Hematopoietic multipotent progenitor cell treated with erythropoietin and hydrocortisone succinate and interleukin-3 and kit ligand, for 6 days (in vitro differentiated cells): ENCODE data around the gene OR12D3.
"Not testable (repeated sequence)": the region's sequence is repeated elsewhere in the genome, so short reads cannot be mapped to it uniquely, and the experiment has no call there.

Experiments
- DNase-seq: peaks from one replicate; pipeline ENCODE4 v3.0.0-alpha.2; 2015

Gene OR12D3, protein sequence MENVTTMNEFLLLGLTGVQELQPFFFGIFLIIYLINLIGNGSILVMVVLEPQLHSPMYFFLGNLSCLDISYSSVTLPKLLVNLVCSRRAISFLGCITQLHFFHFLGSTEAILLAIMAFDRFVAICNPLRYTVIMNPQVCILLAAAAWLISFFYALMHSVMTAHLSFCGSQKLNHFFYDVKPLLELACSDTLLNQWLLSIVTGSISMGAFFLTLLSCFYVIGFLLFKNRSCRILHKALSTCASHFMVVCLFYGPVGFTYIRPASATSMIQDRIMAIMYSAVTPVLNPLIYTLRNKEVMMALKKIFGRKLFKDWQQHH

DNA sequence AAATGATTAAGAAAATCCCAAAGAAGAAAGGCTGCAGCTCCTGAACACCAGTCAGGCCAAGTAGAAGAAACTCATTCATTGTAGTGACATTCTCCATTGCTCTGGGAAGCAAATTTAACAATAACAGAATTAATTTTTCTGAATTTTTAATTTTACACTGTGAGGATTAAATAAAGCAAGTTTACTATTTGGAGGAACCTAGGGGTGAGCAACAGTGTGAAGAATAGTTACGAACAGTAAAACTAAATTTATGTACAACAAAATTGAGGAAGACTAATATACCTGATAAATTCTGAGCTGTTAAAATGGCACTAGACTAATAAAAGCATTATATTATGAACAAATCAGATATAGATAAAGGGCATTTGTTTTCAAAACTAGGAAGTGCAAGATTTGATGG is at the start of gene OR12D3:
TSS of gene OR12D3 (minus strand) at position 101 of the 400 bp plus-strand sequence. CDS start at position 97, 4 bp downstream.
- no peak for DNase-seq

DNA sequence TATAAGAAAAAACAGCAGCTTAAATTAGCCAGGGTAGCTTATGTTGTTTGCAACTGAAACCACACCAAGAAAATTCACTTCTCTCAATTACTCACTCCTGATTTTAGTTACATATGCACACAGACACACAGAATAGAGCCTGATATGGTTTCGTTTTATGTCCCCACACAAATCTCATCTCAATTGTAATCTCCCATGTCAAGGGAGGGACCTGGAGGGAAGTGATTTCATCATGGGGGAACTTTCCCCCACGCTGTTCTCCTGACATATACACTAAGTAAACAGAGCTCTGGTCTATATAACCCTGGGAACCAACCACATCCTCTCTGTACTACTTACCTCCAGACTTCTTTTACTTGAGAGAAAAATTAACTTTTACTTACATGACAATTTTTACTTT is 49.5 kb upstream of the OR12D3 start:
- DNase-seq, result no peak

DNA sequence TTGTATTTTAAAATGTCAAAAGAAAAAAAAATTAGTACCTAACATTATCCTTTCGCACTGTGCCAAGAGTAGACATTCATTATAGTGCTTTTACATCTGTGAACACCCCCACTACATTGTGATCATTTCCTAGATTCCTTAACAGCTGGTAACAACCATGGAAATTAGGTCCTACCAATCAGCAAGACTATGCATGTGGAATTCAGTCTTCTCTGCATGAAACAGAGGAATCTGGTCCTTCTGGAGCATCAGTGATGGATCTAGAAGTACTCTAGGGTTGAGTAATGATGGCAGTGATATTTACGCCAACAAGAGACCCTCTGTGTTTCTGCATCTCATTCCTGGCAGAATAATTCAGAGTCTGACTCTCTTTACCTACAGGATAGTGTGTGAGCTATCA is 49.1 kb upstream of the OR12D3 start:
- no peak for DNase-seq

DNA sequence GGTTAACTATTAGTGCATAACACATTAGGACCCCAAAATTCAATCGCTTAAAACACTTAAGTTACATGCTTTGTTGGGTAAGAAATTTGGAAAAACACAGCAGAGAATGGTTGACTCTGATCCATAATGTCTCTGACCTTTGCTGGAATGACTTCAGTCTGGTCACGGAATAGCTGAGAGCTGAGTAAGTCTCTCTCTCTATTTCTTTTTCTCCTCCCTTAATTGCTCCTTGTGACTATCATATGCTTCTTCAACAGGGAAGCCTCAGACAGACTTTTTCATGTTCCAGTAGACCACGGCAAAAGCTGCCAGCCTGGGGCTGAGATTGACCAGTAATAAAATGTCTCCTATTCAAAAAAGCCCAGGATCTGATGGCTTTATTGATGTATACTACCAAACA is 44.4 kb upstream of the OR12D3 start:
- no peak for DNase-seq

DNA sequence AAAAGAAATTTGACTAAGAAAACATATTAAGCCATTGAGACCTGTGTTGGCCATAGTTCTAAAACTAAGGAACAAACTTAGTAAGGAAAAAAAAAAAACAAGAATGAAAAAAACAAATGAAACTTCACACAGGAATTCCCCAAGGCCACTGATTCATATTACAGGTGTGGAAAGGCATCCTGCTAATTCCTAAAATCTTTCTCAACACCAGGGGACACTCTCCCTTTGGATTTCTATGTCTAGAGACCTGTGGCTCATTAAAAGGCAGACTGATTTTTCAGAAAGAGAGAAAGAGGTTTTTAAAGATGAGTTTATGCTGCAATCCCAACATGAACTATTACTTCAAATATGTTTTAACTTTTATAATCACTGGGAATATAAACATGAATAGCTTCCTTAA is 39.5 kb upstream of the OR12D3 start, which contains the start of gene OR12D1:
TSS of gene OR12D1 (plus strand) at position 341 of the 400 bp plus-strand sequence.
- no peak for DNase-seq

DNA sequence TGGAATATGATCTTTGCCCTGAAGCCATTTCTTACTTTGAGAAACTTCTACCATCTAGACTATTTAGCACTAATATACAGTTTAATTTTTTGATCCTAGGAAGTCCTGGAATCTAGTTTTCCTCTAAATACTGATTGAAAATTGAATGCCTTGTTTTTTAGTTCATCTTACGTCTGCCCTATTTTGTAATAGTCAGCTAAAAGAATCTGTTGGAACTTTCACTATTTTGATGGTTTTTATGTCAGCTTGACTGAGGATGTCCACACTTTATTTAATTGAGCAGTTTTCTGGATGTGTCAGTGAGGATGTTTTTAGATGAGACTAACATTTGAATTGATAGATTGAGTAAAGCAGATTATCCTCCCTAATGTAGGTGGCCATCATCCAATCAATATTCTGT is 28.7 kb upstream of the OR12D3 start:
- DNase-seq, result no peak

DNA sequence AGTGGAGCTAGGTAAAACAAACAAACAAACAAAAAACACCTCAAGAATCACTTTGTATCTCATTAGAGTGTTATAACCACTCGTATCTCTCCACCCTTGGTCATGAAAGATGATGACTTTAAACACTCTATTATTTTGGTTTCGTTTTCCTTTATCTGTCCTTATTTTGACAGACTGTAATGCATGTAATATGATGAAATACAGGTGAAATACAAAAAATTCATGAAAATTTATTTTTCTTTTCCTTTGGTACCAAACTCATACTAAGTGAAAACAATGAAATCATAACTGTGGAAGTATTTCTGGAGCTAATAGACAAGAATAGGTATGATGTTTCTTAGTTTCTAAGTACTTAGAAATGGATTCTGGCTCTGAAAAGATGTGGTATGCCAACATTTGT is 24.4 kb upstream of the OR12D3 start:
- no peak for DNase-seq

DNA sequence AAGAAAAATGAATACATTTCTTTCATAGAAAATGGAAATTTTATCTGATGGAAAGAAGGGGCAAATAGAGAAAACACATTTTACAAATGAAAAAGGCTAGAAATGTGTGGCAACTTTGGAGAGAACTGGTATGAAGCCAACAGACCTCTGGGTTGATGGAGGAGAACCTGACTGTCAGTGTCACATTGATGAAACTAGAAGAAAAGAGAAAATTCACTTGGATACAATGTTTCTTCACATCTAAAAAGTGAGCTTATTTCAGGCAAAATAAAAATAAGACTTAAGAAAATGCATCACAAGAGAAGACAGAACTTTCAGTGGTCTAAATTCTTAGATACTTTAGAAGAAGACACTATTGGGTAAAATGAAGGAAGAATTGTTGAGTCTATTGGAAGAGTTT is 20.2 kb upstream of the OR12D3 start, which contains the start of gene OR12D2:
TSS of gene OR12D2 (plus strand) at position 301 of the 400 bp plus-strand sequence. CDS start 1,069 bp downstream, outside the sequence.
- DNase-seq, result no peak

DNA sequence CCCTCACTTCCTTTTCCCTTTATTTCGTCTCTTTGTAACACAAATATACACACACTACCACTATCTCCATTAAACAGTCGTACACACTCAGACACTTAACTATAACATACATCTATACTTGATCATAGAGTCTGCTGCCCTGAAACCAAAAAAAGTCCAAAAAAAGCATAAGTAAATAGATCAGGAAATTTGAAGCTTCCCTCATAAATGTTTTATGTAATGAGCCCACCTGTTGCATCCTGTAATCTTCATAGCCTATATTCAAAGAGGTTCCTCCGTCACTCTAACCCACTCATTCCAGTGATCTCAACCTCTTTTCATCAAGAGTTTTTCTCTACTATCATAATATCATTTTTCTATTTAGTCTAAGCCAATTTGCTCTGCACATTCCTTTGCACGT is 13.4 kb upstream of the OR12D3 start:
- DNase-seq, result no peak

DNA sequence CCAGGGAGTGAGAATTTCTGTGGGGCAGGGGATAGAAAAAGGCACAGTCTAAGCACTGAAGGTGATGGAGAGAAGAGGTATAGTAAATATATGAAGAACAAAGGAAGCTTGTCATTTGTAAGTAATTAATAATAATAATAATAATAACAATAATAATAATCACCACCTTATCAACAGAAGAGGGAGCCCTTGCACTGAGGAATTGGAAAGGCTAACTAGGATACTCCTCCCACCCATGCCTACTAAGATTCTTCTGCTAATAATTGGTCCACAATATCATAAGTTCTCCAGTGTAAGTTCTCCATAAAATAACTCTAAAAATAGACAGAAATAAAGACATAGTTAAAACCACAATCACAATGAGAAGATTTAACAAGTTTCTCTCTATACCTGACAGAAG is 912 bp upstream of the OR12D3 start:
- peak; percentile 61 for DNase-seq

DNA sequence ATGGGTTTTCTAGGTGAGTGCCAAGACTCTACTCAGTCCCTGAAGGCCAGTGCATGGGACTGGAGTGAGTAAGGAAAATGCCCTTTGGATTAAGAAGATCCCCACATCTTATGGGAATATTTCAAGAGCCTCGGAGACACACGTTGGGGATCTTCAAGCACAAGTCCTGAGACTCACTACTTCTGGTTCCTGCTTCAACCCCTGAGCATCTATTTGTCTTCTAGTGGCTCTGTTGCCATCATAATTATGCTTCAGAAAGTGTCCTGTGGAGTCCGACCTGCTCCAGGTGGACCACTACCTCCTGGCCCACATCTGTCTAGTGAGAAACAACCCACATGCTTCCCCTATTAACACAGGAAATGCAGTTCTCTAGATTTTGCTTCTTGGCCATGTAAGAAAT is 6.3 kb downstream of the OR12D3 start, which contains the start of gene OR5V1:
TSS of gene OR5V1 (minus strand) at position 101 of the 400 bp plus-strand sequence. CDS start 12,670 bp downstream, outside the sequence.
- no peak for DNase-seq

DNA sequence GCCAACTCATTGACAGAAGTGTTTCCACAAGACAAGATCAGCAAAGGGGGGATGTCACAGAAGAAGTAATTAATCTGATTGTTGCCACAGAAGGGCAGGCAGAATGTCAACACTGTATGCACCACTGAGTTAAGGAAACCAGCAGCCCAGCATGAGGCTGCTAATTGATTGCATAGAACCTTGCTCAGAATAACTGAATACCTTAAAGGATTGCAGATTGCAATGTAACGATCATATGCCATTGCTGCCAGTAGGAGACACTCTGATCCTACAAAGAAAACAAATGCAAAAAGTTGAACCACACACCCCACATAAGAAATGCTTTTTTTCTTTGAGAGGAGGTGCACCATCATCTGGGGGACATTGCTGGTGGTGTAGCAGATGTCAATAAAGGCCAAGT is 19.5 kb downstream of the OR12D3 start:
- DNase-seq, result no peak

DNA sequence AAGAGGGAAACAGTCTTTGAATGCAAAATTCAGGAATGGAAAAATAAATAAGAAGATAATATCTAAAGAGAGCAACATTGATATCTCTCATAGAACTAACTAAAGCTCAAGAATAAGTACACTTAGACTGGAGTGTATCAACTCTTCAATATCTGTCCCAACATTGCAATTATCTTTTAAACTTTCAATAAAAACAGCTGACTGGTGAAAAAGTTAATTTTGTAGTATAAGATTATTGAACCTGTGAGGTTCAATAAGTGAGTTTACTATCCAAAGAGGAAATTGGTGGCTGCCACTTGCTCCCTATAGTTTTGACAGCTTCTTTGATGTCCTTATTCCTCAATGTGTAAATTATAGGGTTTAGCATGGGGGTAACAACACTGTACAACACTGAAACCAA is 20.1 kb downstream of the OR12D3 start:
- no peak for DNase-seq

DNA sequence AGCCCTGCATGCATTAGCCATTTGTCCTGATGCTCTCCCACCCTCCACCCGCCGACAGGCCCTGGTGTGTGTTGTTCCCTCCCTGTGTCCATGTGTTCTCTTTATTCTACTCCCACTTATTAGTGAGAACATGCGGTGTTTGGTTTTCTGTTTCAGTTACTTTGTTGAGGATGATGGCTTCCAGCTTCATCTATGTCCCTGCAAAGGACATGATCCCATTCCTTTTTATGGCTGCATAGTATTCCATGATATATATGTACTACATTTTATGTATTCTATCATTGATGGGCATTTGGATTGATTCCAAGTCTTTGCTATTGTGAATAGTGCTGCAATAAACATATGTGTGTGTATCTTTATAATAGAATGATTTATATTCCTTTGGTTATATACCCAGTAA is 25.7 kb downstream of the OR12D3 start:
- DNase-seq, result not testable (repeated sequence)

DNA sequence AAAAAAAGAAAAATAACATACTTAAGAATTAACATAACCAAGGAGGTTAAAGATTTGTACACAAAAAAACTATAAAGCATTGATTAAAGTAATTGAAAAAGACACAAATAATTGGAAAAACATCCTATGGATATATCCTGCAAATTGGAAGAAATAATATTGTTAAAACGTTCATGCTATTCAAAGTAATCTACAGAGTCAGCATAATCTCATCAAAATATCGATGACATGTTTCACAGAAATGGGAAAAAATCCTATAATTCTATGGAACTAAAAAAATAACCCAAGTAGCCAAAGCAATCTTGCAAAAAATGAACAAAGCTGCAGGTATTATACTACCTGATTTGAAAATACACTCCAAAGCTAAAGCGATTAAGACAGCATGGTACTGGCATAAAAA is 29.7 kb downstream of the OR12D3 start:
- no peak for DNase-seq

DNA sequence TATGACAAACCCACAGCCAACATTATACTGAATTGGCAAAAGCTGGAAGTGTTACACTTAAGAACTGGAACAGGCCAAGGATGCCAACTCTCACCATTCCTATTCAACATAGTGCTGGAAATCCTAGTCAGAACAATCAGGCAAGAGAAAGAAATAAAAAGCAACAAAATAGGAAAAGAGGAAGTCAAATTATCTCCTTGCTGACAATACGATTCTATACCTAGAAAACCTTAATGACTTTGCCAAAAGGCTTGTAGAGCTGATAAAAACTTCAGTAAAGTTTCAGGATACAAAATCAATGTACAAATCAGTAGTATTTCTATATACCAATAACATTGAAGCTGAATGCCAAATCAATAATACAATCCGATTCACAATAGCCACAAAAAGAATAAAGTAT is 38.8 kb downstream of the OR12D3 start:
- no peak for DNase-seq

DNA sequence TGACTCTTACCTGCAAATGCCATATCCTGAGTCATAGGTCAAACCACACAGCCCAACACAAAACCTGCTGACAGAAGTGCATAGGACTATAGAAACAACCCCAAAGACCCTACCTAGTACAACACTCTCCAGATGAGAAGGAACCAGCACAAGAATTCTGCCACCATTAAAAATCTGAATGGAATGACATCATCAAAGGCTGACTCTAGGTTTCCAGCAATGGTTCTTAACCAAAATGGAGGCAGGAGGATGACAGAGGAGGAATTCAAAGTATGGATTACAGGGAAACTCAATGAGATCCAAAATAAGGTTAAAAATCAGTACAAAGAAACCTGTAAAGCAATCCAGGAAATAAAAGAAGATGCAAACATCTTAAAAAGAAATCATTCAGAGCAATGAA is 42.4 kb downstream of the OR12D3 start:
- DNase-seq, result no peak

DNA sequence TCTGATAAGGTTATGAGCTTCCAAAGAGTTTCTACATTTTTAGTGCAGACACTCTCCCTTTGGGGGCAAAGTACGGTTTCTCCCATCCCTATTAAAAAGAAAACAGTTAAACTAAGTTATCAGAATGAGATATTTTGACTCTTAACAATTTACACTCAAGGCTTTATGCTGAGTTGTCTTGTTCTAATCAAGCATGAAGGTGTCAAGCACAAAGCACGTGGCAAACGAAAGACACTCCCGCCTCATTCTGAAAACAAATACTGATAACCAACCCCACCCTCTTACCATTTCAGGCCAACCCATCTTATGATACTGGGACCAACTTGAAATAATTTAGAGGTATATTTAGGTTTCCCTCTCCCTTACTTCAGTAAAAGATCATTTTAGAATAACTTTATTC is 49.3 kb downstream of the OR12D3 start:
- DNase-seq, result no peak
